ENCODE data around the gene EEF1E1. TPM values are rescaled to one million over a fixed set of nuclear protein-coding genes. Genes with fewer than 3 reads are reported as not detected.

The EEF1E1 gene
- total RNA-seq, 1 experiment from 2014 or later: 38.8 TPM

DNA sequence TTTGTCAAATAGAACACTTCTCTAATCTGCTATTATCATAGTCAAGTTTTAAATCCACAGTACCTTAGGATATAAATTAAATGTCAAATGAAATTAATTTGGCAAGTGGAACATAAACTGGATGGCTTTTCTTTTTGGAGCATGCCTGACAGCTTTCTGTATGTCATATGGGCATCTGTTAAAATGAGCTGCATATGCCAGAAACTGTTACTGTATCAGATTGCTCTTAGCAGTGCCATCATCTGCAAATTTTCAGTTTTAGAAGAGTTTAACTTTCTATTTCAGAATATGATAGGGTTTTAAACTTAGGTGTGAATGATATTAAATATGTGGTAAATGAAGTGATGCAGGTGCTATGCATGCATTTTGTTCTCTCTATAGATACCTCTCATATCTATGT, 3.4 kb upstream of the EEF1E1 start:
- no TSS peak for BruUV-seq (replicated peaks)
- H3K36me3 Mint-ChIP-seq (ENCODE audit: insufficient read depth, unreplicated experiment): peaks cover 38% of the 10 kb centered on the region
- TF ChIP-seq, protein P1, sequence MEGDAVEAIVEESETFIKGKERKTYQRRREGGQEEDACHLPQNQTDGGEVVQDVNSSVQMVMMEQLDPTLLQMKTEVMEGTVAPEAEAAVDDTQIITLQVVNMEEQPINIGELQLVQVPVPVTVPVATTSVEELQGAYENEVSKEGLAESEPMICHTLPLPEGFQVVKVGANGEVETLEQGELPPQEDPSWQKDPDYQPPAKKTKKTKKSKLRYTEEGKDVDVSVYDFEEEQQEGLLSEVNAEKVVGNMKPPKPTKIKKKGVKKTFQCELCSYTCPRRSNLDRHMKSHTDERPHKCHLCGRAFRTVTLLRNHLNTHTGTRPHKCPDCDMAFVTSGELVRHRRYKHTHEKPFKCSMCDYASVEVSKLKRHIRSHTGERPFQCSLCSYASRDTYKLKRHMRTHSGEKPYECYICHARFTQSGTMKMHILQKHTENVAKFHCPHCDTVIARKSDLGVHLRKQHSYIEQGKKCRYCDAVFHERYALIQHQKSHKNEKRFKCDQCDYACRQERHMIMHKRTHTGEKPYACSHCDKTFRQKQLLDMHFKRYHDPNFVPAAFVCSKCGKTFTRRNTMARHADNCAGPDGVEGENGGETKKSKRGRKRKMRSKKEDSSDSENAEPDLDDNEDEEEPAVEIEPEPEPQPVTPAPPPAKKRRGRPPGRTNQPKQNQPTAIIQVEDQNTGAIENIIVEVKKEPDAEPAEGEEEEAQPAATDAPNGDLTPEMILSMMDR (IDR thresholded peaks at IDR 0.05; ENCODE audit: unreplicated experiment): no peak
- peaks cover 20% of the 10 kb centered on the region for H3K4me1 Mint-ChIP-seq (ENCODE audit: low read depth, unreplicated experiment)
- no peak for DNase-seq
- CTCF ChIA-PET: no interaction called here
- intact Hi-C loops (cut with micrococcal nuclease; ENCODE audit: unreplicated experiment): no loop called here
- peaks cover 2% of the 10 kb centered on the region for H3K9me3 Mint-ChIP-seq (ENCODE audit: low read depth, unreplicated experiment)
- no peak overlapping the region for H3K4me3 Mint-ChIP-seq (ENCODE audit: low read depth, unreplicated experiment)
- no peaks in the 10 kb centered on the region for H3K27me3 Mint-ChIP-seq (ENCODE audit: unreplicated experiment)
- no peak overlapping the region for H3K27ac Mint-ChIP-seq (ENCODE audit: unreplicated experiment)

DNA sequence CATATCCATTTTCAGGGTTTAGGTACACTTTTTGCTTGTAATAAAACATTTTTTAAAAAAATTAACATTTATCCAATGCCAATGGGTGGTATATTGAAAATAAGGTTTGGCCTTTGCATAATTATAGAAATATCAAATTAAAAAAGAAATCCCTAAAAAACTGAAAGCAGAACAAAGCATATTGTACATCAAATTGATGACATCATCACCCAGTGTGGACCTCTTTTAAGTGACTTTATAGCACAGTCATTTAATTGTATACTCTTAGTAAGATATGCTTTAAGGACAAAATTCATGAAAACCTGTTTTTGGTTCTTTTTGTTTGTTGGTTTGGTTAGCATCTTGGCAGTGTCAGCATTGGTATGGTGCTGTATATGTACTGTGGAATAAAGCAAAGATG, 1.4 kb upstream of the EEF1E1 start:
- no TSS peak for BruUV-seq (replicated peaks)
- TF ChIP-seq, protein P1 (IDR thresholded peaks at IDR 0.05; ENCODE audit: unreplicated experiment): no peak
- peaks cover 2% of the 10 kb centered on the region for H3K9me3 Mint-ChIP-seq (ENCODE audit: low read depth, unreplicated experiment)
- peaks cover 51% of the 10 kb centered on the region for H3K36me3 Mint-ChIP-seq (ENCODE audit: insufficient read depth, unreplicated experiment)
- no peaks in the 10 kb centered on the region for H3K27me3 Mint-ChIP-seq (ENCODE audit: unreplicated experiment)
- H3K4me1 Mint-ChIP-seq (ENCODE audit: low read depth, unreplicated experiment): peaks cover 22% of the 10 kb centered on the region
- no peak overlapping the region for H3K4me3 Mint-ChIP-seq (ENCODE audit: low read depth, unreplicated experiment)
- CTCF ChIA-PET: no interaction called here
- no peak overlapping the region for H3K27ac Mint-ChIP-seq (ENCODE audit: unreplicated experiment)
- intact Hi-C loops (cut with micrococcal nuclease; ENCODE audit: unreplicated experiment): no loop called here
- no peak for DNase-seq

DNA sequence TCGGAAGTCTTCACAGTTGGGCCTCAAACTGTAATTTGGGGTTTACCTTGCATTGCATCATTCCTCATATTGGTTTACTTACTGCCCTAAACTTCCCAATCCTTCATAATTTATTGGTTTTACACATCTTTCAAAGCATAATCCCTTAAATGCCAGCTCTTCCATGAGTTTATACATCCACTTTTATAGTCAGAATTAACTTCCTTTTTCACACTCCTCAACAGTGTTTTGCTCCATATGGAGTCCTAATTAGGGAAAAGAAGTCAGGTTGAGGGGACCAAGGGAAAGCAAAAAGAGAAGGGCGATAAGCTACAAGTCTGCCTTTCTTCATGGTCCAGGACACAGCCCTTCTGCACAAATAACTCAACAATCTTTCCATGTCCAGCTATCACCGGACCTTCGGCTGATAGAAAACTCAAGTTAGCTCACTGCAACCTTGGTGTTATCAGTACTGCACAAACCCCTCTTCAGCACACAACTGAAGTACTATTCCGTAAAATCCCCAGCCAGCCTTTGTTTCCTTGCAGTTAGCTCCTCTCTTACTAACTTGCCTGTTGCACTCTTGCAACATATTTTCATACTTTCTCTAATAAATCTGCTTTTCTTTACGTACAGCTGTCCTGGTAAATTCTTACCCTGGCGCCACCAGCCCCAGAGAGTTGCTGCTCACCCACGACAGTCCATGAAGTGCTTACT, 2.0 kb downstream of the EEF1E1 start:
- no TSS peak for BruUV-seq (replicated peaks)
- Mint-ChIP-seq H3K36me3 (ENCODE audit: insufficient read depth, unreplicated experiment) (peaks cover 40% of the 10 kb centered on the region), H3K27me3 (ENCODE audit: unreplicated experiment) (no peaks in the 10 kb centered on the region), H3K27ac (ENCODE audit: unreplicated experiment) (peak overlapping the region; percentile 79), H3K4me1 (ENCODE audit: low read depth, unreplicated experiment) (peaks cover 12% of the 10 kb centered on the region), H3K9me3 (ENCODE audit: low read depth, unreplicated experiment) (no peaks in the 10 kb centered on the region), H3K4me3 (ENCODE audit: low read depth, unreplicated experiment) (peak overlapping the region; percentile 80)
- intact Hi-C loops (cut with micrococcal nuclease; ENCODE audit: unreplicated experiment): no loop called here
- CTCF ChIA-PET: no interaction called here
- TF ChIP-seq, protein P1 (IDR thresholded peaks at IDR 0.05; ENCODE audit: unreplicated experiment): no peak
- DNase-seq: no peak

DNA sequence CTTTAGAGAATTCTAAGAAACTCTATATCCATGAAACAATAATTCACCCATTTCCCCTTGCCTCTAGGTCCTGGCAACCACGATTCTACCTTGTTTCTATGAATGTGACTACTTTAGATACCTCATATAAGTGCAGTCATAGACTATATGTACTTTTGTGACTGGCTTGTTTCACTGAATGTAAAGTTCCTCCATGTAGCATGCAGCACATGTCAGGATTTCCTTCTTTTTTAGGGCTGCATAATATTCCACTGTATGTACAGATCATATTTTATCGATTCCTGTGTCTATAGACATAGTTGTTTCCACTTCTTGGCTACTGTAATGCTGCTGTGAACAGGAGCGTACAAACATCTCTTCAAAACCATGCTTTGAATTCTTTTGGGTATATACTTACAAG, 11.7 kb downstream of the EEF1E1 start:
- TF ChIP-seq, protein P1 (IDR thresholded peaks at IDR 0.05; ENCODE audit: unreplicated experiment): no peak
- Mint-ChIP-seq H3K4me3 (ENCODE audit: low read depth, unreplicated experiment) (no peak overlapping the region), H3K9me3 (ENCODE audit: low read depth, unreplicated experiment) (no peaks in the 10 kb centered on the region), H3K27me3 (ENCODE audit: unreplicated experiment) (no peaks in the 10 kb centered on the region), H3K36me3 (ENCODE audit: insufficient read depth, unreplicated experiment) (peaks cover 43% of the 10 kb centered on the region), H3K27ac (ENCODE audit: unreplicated experiment) (no peak overlapping the region), H3K4me1 (ENCODE audit: low read depth, unreplicated experiment) (peaks cover 11% of the 10 kb centered on the region)
- DNase-seq: no peak
- intact Hi-C loops (cut with micrococcal nuclease; ENCODE audit: unreplicated experiment): no loop called here
- BruUV-seq (replicated peaks): no TSS peak
- CTCF ChIA-PET: no interaction called here

Data from Calu3 (cell line).